Measurements from ENCODE around the gene TLN1.

DNA sequence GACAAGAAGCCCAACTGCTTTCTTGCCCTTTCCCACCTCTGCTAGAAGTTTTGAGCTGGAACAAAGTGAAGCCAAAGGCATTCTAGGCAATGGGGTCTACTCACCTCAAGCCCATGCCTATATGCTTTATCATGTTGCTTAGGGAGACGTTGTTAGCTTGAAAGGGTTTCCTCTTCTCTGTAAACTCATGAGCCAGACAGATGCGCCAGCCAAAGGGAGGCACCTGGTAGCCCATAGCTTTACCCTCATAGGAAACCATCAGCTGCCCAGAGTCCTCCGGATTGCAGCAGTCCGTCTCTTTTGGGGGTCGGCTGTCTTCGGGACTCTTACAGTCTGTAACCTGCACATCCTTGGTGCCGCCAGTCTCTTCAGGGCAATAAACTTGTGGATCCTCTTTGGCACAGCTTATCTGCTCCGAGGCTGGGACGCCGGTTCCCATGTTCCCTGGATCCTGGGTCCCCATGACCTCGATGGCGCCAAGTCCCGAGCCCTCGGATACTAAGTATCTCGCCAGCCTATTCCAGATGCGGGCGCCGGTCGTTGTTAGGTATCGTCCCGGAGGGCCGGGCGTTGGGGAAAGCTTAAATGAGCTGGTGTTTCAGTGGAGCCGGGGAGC is 16.4 kb upstream of the TLN1 start:
- TF ChIP-seq, protein P1, sequence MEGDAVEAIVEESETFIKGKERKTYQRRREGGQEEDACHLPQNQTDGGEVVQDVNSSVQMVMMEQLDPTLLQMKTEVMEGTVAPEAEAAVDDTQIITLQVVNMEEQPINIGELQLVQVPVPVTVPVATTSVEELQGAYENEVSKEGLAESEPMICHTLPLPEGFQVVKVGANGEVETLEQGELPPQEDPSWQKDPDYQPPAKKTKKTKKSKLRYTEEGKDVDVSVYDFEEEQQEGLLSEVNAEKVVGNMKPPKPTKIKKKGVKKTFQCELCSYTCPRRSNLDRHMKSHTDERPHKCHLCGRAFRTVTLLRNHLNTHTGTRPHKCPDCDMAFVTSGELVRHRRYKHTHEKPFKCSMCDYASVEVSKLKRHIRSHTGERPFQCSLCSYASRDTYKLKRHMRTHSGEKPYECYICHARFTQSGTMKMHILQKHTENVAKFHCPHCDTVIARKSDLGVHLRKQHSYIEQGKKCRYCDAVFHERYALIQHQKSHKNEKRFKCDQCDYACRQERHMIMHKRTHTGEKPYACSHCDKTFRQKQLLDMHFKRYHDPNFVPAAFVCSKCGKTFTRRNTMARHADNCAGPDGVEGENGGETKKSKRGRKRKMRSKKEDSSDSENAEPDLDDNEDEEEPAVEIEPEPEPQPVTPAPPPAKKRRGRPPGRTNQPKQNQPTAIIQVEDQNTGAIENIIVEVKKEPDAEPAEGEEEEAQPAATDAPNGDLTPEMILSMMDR (IDR thresholded peaks at IDR 0.05): no peak
- no peak for TF ChIP-seq POLR2A (IDR thresholded peaks at IDR 0.05)

All from heart left ventricle (tissue), 13 donors.